Panc1 (cell line): ENCODE results near the gene NEK1.

Experiments
- CTCF ChIP-seq: fragments of 450-650 bp; IDR thresholded peaks from 2 replicates; pipeline ENCODE4 v1.5.1; 2017; ENCODE audit warnings: mild to moderate bottlenecking
- POLR2AphosphoS5 ChIP-seq: IDR thresholded peaks from 2 replicates; pipeline ENCODE4 v1.6.1; 2012; ENCODE audit warnings: mild to moderate bottlenecking, low read depth, low read length, moderate library complexity
- REST ChIP-seq, 2 experiments: IDR thresholded peaks; 2 replicates each; pipeline ENCODE4 v1.6.1; 2011 to 2012; ENCODE audit warnings: low read depth in 2 of 2, control low read depth in 1 of 2, low read length in 1 of 2, mild to moderate bottlenecking in 1 of 2, moderate library complexity in 1 of 2; ENCODE audit not compliant: insufficient read depth in 1 of 2
- SIN3A ChIP-seq: IDR thresholded peaks from 2 replicates; pipeline ENCODE4 v1.6.1; 2012; ENCODE audit warnings: low read depth, mild to moderate bottlenecking, low read length, moderate library complexity, borderline replicate concordance; ENCODE audit not compliant: insufficient read depth
- TCF7L2 ChIP-seq: IDR thresholded peaks from 2 replicates; pipeline ENCODE4 v1.6.1; 2011; ENCODE audit warnings: mild to moderate bottlenecking, low read depth, low read length, inconsistent platforms

- TF ChIP-seq TCF7L2 (no peak), CTCF (no peak), POLR2AphosphoS5 (no peak), SIN3A (no peak), REST (IDR thresholded peaks at IDR 0.05; ENCODE audit: insufficient read depth in 1 of 2, low read depth in 2 of 2, low read length in 1 of 2) (no peak)
Measured at GRCh38 chr4:169604903-169605331, 7.5 kb downstream of the NEK1 start.
